ENCODE measurements around the gene FCER1G. TPM values are rescaled to one million over a fixed set of nuclear protein-coding genes. Genes with fewer than 3 reads are reported as not detected.

The FCER1G gene
- total RNA-seq, 1 experiment from 2014 or later: not detected

- BruUV-seq (replicated peaks): no TSS peak
- Histone ChIP-seq H3K36me3 (ENCODE audit: low read depth, low read length) (no peaks in the 10 kb centered on the region), H3K9ac (ENCODE audit: low read length) (no peak overlapping the region), H3K27me3 (ENCODE audit: low read length) (peaks cover 5% of the 10 kb centered on the region), H3K4me3 (ENCODE audit: low read length) (no peak overlapping the region), H3F3A (ENCODE audit: low read length, unreplicated experiment) (no peaks in the 10 kb centered on the region), H3K4me2 (ENCODE audit: low read length) (no peak overlapping the region), H3K4me1 (ENCODE audit: insufficient read depth, low read length) (no peaks in the 10 kb centered on the region; the same call in 1 of the 2 replicates), H2AFZ (ENCODE audit: low read length) (no peak overlapping the region), H3K9me3 (ENCODE audit: low read length) (no peaks in the 10 kb centered on the region), H3K9me2 (replicated peaks; ENCODE audit: low read length) (no peaks in the 10 kb centered on the region), H4K20me1 (ENCODE audit: low read length) (no peaks in the 10 kb centered on the region), H3K27ac (ENCODE audit: low read length) (no peak overlapping the region), H3K79me2 (ENCODE audit: low read length) (no peaks in the 10 kb centered on the region)
- ChIA-PET CTCF (no interaction called here), POLR2A (ENCODE audit: unreplicated experiment) (no interaction called here)
- ATAC-seq (no peak), DNase-seq (no peak)
- TF ChIP-seq, protein P1, sequence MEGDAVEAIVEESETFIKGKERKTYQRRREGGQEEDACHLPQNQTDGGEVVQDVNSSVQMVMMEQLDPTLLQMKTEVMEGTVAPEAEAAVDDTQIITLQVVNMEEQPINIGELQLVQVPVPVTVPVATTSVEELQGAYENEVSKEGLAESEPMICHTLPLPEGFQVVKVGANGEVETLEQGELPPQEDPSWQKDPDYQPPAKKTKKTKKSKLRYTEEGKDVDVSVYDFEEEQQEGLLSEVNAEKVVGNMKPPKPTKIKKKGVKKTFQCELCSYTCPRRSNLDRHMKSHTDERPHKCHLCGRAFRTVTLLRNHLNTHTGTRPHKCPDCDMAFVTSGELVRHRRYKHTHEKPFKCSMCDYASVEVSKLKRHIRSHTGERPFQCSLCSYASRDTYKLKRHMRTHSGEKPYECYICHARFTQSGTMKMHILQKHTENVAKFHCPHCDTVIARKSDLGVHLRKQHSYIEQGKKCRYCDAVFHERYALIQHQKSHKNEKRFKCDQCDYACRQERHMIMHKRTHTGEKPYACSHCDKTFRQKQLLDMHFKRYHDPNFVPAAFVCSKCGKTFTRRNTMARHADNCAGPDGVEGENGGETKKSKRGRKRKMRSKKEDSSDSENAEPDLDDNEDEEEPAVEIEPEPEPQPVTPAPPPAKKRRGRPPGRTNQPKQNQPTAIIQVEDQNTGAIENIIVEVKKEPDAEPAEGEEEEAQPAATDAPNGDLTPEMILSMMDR (conservative IDR thresholded peaks at IDR 0.05; ENCODE audit: low read depth, low read length): no peak
- TF ChIP-seq EZH2 (IDR thresholded peaks at IDR 0.05; ENCODE audit: low read length, unreplicated experiment) (no peak), EZH2phosphoT487 (IDR thresholded peaks at IDR 0.05; ENCODE audit: borderline replicate concordance, low read length) (no peak)
- intact Hi-C loops (cut with micrococcal nuclease): no loop called here
These were observed 50.2 kb downstream of the FCER1G start for GRCh38 chr1:161265305-161265704.

GRCh38 chr1:161266202-161266601 is 51.1 kb downstream of the FCER1G start:
- H2AFZ ChIP-seq (ENCODE audit: low read length): no peak overlapping the region
- no peaks in the 10 kb centered on the region for H3K27me3 ChIP-seq (ENCODE audit: low read length)
- H3K4me1 ChIP-seq (ENCODE audit: insufficient read depth, low read length): no peaks in the 10 kb centered on the region; the same call in 1 of the 2 replicates
- no peaks in the 10 kb centered on the region for H3K79me2 ChIP-seq (ENCODE audit: low read length)
- no peak overlapping the region for H3K4me3 ChIP-seq (ENCODE audit: low read length)
- ChIA-PET POLR2A (ENCODE audit: unreplicated experiment) (no interaction called here), CTCF (no interaction called here)
- H3K27ac ChIP-seq (ENCODE audit: low read length): no peak overlapping the region
- no peaks in the 10 kb centered on the region for H3K36me3 ChIP-seq (ENCODE audit: low read depth, low read length)
- BruUV-seq (replicated peaks): no TSS peak
- no peak overlapping the region for H3K4me2 ChIP-seq (ENCODE audit: low read length)
- H3K9me2 ChIP-seq (replicated peaks; ENCODE audit: low read length): no peaks in the 10 kb centered on the region
- no peak overlapping the region for H3K9ac ChIP-seq (ENCODE audit: low read length)
- DNase-seq: peak; percentile 41
- TF ChIP-seq EZH2phosphoT487 (IDR thresholded peaks at IDR 0.05; ENCODE audit: borderline replicate concordance, low read length): no peak
- no peak for TF ChIP-seq EZH2 (IDR thresholded peaks at IDR 0.05; ENCODE audit: low read length, unreplicated experiment)
- TF ChIP-seq, protein P1 (conservative IDR thresholded peaks at IDR 0.05; ENCODE audit: low read depth, low read length): no peak
- intact Hi-C loops (cut with micrococcal nuclease): no loop called here
- no peaks in the 10 kb centered on the region for H4K20me1 ChIP-seq (ENCODE audit: low read length)
- H3K9me3 ChIP-seq (ENCODE audit: low read length): no peaks in the 10 kb centered on the region
- peak; percentile 38; the same call in 1 of the 2 replicates for ATAC-seq
- H3F3A ChIP-seq (ENCODE audit: low read length, unreplicated experiment): no peaks in the 10 kb centered on the region

DNA sequence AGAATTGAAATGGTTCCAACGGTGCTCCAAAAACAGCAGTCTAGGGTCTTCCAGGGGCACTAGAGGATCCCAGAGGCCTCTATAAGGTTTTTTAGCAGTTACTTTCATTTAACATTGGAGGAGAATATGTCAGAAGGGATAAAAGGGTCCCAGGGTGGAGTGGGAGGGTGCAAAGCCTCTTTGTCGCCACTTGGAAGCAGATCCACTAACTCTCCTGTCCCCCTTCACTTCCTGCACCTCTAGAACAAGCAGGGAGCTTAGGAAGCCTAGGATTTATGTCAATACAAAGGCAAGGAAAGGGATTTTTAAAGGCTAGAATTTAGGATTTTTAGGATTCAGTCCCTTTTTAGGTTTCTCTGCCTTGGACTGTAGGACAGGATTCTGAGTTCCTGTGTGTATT is 51.7 kb downstream of the FCER1G start:
- H2AFZ ChIP-seq (ENCODE audit: low read length): no peak overlapping the region
- no peaks in the 10 kb centered on the region for H3F3A ChIP-seq (ENCODE audit: low read length, unreplicated experiment)
- TF ChIP-seq, protein P1 (conservative IDR thresholded peaks at IDR 0.05; ENCODE audit: low read depth, low read length): no peak
- TF ChIP-seq EZH2phosphoT487 (IDR thresholded peaks at IDR 0.05; ENCODE audit: borderline replicate concordance, low read length) (no peak), EZH2 (IDR thresholded peaks at IDR 0.05; ENCODE audit: low read length, unreplicated experiment) (no peak)
- H3K27me3 ChIP-seq (ENCODE audit: low read length): no peaks in the 10 kb centered on the region
- no peaks in the 10 kb centered on the region for H3K9me2 ChIP-seq (replicated peaks; ENCODE audit: low read length)
- ATAC-seq (no peak), DNase-seq (no peak)
- H3K9me3 ChIP-seq (ENCODE audit: low read length): no peaks in the 10 kb centered on the region
- H3K9ac ChIP-seq (ENCODE audit: low read length): no peak overlapping the region
- H3K36me3 ChIP-seq (ENCODE audit: low read depth, low read length): no peaks in the 10 kb centered on the region
- POLR2A ChIA-PET (ENCODE audit: unreplicated experiment): interaction anchor here (0.6 kb wide), 1 partner anchor 29 kb away, joined by 4 read pairs; no protein-coding TSS in a partner anchor
- no peak overlapping the region for H3K27ac ChIP-seq (ENCODE audit: low read length)
- H3K4me1 ChIP-seq (ENCODE audit: insufficient read depth, low read length): no peaks in the 10 kb centered on the region; the same call in 1 of the 2 replicates
- no peak overlapping the region for H3K4me2 ChIP-seq (ENCODE audit: low read length)
- BruUV-seq (replicated peaks): no TSS peak
- no peaks in the 10 kb centered on the region for H3K79me2 ChIP-seq (ENCODE audit: low read length)
- no peaks in the 10 kb centered on the region for H4K20me1 ChIP-seq (ENCODE audit: low read length)
- CTCF ChIA-PET: no interaction called here
- H3K4me3 ChIP-seq (ENCODE audit: low read length): no peak overlapping the region
- intact Hi-C loops (cut with micrococcal nuclease): no loop called here
